ENCODE measurements around the gene PTCH1. TPM values are rescaled to one million over a fixed set of nuclear protein-coding genes. Genes with fewer than 3 reads are reported as not detected.

PTCH1 gene
- polyA plus RNA-seq, 2 of the 4 experiments (the other 2 are of a cell fraction): 1.9 to 4.8 TPM

DNA sequence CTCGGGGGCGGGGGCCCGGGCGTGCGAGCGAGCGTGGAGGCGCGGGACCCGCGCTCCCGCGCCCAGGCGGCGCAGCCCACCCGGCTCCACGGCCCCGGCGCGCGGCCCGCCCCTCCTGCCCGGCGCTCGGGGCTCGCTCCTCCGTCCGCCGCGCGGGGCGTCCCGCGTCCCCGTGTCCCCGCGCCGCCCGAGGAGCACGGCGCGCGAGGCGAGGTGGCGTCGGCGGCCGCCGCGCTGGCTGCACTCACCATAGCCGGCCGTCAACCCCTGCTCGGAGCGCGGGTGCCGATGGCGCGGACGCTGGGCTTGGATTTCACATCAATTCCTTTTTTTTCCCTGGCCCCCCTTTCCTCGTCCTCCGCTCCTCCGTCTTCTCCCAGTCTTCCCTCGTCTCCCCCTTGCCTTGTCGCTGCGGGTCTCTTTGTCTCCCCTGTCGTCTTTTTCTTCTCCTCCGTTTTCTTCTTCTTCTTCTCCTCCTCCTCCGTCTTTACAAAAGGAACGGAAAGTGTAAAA is 494 bp downstream of the PTCH1 start:
- DNase-seq (ENCODE audit: low read depth in 1 of 2, low spot score in 1 of 2) (no peak), ATAC-seq (peak; percentile 21 to 51; a peak in 4 of 6 replicates), FAIRE-seq (no peak)
- Histone ChIP-seq H3K9me3 (no peaks in the 10 kb centered on the region), H3K4me3 (peak overlapping the region; percentile 64), H3K27ac (peak overlapping the region; percentile 42 to 79; a peak in 5 of 6 replicates), H3K4me1 (0 out of 3 replicates have a peak, but pooled peaks cover 5% of the 10 kb centered on the region), H3K4me2 (peak overlapping the region; percentile 99)
- WGBS (ENCODE audit: missing lambda C conversion rate): 1% methylated on average over 19 of the region's 69 CpGs
- TF ChIP-seq CBX2 (IDR thresholded peaks at IDR 0.05; ENCODE audit: borderline replicate concordance, low read depth): no peak
- TF ChIP-seq KDM5A (IDR thresholded peaks at IDR 0.05): no peak
- TF ChIP-seq CBX8 (IDR thresholded peaks at IDR 0.05): no peak
- TF ChIP-seq, protein P1, sequence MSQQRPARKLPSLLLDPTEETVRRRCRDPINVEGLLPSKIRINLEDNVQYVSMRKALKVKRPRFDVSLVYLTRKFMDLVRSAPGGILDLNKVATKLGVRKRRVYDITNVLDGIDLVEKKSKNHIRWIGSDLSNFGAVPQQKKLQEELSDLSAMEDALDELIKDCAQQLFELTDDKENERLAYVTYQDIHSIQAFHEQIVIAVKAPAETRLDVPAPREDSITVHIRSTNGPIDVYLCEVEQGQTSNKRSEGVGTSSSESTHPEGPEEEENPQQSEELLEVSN (IDR thresholded peaks at IDR 0.05; ENCODE audit: borderline replicate concordance, low read depth): no peak
- no peak for TF ChIP-seq FOXS1 (CRISPR knock-in tag; IDR thresholded peaks at IDR 0.05)
- TF ChIP-seq, protein P2, sequence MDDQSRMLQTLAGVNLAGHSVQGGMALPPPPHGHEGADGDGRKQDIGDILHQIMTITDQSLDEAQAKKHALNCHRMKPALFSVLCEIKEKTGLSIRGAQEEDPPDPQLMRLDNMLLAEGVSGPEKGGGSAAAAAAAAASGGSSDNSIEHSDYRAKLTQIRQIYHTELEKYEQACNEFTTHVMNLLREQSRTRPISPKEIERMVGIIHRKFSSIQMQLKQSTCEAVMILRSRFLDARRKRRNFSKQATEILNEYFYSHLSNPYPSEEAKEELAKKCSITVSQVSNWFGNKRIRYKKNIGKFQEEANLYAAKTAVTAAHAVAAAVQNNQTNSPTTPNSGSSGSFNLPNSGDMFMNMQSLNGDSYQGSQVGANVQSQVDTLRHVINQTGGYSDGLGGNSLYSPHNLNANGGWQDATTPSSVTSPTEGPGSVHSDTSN (IDR thresholded peaks at IDR 0.05): no peak
- TF ChIP-seq, protein P3, sequence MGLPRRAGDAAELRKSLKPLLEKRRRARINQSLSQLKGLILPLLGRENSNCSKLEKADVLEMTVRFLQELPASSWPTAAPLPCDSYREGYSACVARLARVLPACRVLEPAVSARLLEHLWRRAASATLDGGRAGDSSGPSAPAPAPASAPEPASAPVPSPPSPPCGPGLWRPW (IDR thresholded peaks at IDR 0.05): no peak
- ChIA-PET CTCF (interaction anchor here (1.3 to 1.5 kb wide), 2 partner anchors 9 to 14 kb away, joined by 3 to 4 read pairs; no protein-coding TSS in a partner anchor), POLR2A (interaction anchor here (1.0 kb wide), 1 partner anchor 359 kb away, joined by 3 read pairs; the partner anchor contains the start of gene ERCC6L2)

- ATAC-seq: no peak; a peak in 1 of 6 replicates
- H3K4me2 ChIP-seq: peak overlapping the region; percentile 99
- POLR2A ChIA-PET: no interaction called here
These were observed 1.3 kb downstream of the PTCH1 start for GRCh38 chr9:95515272-95516113.

More at GRCh38 chr9:95515272-95516113, 1.3 kb downstream of the PTCH1 start:
- DNase-seq (ENCODE audit: low read depth in 1 of 2, low spot score in 1 of 2): no peak
- CTCF ChIA-PET: interaction anchor here (1.5 kb wide), 1 partner anchor 14 kb away, joined by 3 read pairs; no protein-coding TSS in a partner anchor
- Histone ChIP-seq H3K4me1 (0 out of 3 replicates have a peak, but pooled peaks cover 5% of the 10 kb centered on the region), H3K4me3 (peak overlapping the region; percentile 64), H3K9me3 (no peaks in the 10 kb centered on the region), H3K27ac (peak overlapping the region; percentile 42 to 79; a peak in 4 of 6 replicates)
- no peak for FAIRE-seq
- WGBS (ENCODE audit: missing lambda C conversion rate): 89% methylated on average over 18 of the region's 48 CpGs
- TF ChIP-seq ZNF302 (CRISPR knock-in tag; IDR thresholded peaks at IDR 0.05) (no peak), RAD21 (conservative IDR thresholded peaks at IDR 0.05 in 1 of 2, IDR thresholded peaks at IDR 0.05 in 1 of 2) (no peak), RARB (CRISPR knock-in tag; IDR thresholded peaks at IDR 0.05) (no peak), ESRRA (IDR thresholded peaks at IDR 0.05; ENCODE audit: borderline replicate concordance, low read length) (no peak), RCOR1 (IDR thresholded peaks at IDR 0.05; ENCODE audit: low read depth, low read length) (no peak), KDM5A (IDR thresholded peaks at IDR 0.05) (no peak), FOXS1 (CRISPR knock-in tag; IDR thresholded peaks at IDR 0.05) (no peak), KDM1A (IDR thresholded peaks at IDR 0.05; ENCODE audit: low read depth) (no peak), MAZ (IDR thresholded peaks at IDR 0.05; ENCODE audit: borderline replicate concordance, low read depth, low read length) (no peak), CHD4 (IDR thresholded peaks at IDR 0.05; ENCODE audit: borderline replicate concordance) (no peak), EP300 (IDR thresholded peaks at IDR 0.05) (no peak), FOSB (CRISPR knock-in tag; IDR thresholded peaks at IDR 0.05) (no peak), POLR2A (IDR thresholded peaks at IDR 0.05; ENCODE audit: low read length) (no peak), PHF8 (IDR thresholded peaks at IDR 0.05; ENCODE audit: borderline replicate concordance, low read depth) (no peak), USF2 (IDR thresholded peaks at IDR 0.05) (no peak), ZFP36 (IDR thresholded peaks at IDR 0.05; ENCODE audit: borderline replicate concordance, partially characterized antibody) (no peak), TP53 (CRISPR knock-in tag; IDR thresholded peaks at IDR 0.05) (no peak)
- TF ChIP-seq, protein P4, sequence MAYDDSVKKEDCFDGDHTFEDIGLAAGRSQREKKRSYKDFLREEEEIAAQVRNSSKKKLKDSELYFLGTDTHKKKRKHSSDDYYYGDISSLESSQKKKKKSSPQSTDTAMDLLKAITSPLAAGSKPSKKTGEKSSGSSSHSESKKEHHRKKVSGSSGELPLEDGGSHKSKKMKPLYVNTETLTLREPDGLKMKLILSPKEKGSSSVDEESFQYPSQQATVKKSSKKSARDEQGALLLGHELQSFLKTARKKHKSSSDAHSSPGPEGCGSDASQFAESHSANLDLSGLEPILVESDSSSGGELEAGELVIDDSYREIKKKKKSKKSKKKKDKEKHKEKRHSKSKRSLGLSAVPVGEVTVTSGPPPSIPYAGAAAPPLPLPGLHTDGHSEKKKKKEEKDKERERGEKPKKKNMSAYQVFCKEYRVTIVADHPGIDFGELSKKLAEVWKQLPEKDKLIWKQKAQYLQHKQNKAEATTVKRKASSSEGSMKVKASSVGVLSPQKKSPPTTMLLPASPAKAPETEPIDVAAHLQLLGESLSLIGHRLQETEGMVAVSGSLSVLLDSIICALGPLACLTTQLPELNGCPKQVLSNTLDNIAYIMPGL (CRISPR knock-in tag; IDR thresholded peaks at IDR 0.05; ENCODE audit: borderline replicate concordance): no peak
- TF ChIP-seq, protein P2 (IDR thresholded peaks at IDR 0.05): no peak
